ENCODE measurements around the gene SIK3. TPM values are rescaled to one million over a fixed set of nuclear protein-coding genes. Genes with fewer than 3 reads are reported as not detected.

Gene SIK3
- total and polyA plus RNA-seq, 2 experiments from 2014 or later = 6.1 to 33.9 TPM

DNA sequence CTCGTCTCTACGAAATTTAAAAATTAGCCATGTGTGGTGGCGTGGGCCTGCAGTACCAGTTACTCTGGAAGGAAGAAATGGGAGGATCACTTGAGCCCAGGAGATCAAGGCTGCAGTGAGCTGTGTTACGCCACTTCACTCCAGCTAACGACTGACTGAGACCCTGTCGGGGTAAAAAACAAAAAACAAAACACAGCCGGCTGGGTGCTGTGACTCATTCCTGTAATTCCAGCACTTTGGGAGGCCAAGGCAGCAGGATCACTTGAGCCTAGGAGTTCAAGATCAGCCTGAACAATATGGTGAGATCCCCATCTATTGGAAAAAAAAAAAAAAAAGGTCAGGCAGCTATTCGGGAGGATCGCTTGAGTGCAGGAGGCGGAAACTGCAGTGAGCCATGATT is 48.3 kb upstream of the SIK3 start:
- H4K20me1 ChIP-seq (replicated peaks; ENCODE audit: insufficient read depth) = peaks cover 63% of the 10 kb centered on the region
- peaks cover 15% of the 10 kb centered on the region for H3K36me3 ChIP-seq (ENCODE audit: insufficient read depth)
- Mint-ChIP-seq H3K9me3 (no peaks in the 10 kb centered on the region; the same call in 2 of the 3 replicates), H3K36me3 (ENCODE audit: low read depth) (peaks cover 60% of the 10 kb centered on the region), H3K27ac (no peak overlapping the region; the same call in 1 of the 2 replicates), H3K4me3 (peak overlapping the region; percentile 97), H3K27me3 (ENCODE audit: insufficient read depth, low read depth, poor library complexity) (peaks cover 15% of the 10 kb centered on the region), H3K4me1 (peaks cover 28% of the 10 kb centered on the region)
- peak overlapping the region; percentile 53; the same call in 1 of the 2 replicates for H3K27ac ChIP-seq (ENCODE audit: low read depth)
- no peak overlapping the region for H2AFZ ChIP-seq
- H3K79me2 ChIP-seq (replicated peaks; ENCODE audit: insufficient read depth) = peaks cover 71% of the 10 kb centered on the region
- no peaks in the 10 kb centered on the region for H3K27me3 ChIP-seq (ENCODE audit: insufficient read depth)
- no peak for TF ChIP-seq NANOG (IDR thresholded peaks at IDR 0.05; ENCODE audit: borderline replicate concordance)
- TF ChIP-seq, protein P1, sequence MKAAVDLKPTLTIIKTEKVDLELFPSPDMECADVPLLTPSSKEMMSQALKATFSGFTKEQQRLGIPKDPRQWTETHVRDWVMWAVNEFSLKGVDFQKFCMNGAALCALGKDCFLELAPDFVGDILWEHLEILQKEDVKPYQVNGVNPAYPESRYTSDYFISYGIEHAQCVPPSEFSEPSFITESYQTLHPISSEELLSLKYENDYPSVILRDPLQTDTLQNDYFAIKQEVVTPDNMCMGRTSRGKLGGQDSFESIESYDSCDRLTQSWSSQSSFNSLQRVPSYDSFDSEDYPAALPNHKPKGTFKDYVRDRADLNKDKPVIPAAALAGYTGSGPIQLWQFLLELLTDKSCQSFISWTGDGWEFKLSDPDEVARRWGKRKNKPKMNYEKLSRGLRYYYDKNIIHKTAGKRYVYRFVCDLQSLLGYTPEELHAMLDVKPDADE (IDR thresholded peaks at IDR 0.05) = no peak
- no peak for TF ChIP-seq JUNB (IDR thresholded peaks at IDR 0.05; ENCODE audit: unreplicated experiment)
- TF ChIP-seq, protein P2, sequence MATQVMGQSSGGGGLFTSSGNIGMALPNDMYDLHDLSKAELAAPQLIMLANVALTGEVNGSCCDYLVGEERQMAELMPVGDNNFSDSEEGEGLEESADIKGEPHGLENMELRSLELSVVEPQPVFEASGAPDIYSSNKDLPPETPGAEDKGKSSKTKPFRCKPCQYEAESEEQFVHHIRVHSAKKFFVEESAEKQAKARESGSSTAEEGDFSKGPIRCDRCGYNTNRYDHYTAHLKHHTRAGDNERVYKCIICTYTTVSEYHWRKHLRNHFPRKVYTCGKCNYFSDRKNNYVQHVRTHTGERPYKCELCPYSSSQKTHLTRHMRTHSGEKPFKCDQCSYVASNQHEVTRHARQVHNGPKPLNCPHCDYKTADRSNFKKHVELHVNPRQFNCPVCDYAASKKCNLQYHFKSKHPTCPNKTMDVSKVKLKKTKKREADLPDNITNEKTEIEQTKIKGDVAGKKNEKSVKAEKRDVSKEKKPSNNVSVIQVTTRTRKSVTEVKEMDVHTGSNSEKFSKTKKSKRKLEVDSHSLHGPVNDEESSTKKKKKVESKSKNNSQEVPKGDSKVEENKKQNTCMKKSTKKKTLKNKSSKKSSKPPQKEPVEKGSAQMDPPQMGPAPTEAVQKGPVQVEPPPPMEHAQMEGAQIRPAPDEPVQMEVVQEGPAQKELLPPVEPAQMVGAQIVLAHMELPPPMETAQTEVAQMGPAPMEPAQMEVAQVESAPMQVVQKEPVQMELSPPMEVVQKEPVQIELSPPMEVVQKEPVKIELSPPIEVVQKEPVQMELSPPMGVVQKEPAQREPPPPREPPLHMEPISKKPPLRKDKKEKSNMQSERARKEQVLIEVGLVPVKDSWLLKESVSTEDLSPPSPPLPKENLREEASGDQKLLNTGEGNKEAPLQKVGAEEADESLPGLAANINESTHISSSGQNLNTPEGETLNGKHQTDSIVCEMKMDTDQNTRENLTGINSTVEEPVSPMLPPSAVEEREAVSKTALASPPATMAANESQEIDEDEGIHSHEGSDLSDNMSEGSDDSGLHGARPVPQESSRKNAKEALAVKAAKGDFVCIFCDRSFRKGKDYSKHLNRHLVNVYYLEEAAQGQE (IDR thresholded peaks at IDR 0.05; ENCODE audit: unreplicated experiment) = no peak
- no peak for TF ChIP-seq EZH2phosphoT487 (IDR thresholded peaks at IDR 0.05; ENCODE audit: unreplicated experiment)
- peaks cover 17% of the 10 kb centered on the region for H3K4me1 ChIP-seq (ENCODE audit: insufficient read depth)
- ATAC-seq (no peak), DNase-seq (ENCODE audit: low spot score) (no peak)
- peaks cover 11% of the 10 kb centered on the region; the same call in 1 of the 2 replicates for H3F3A ChIP-seq (replicated peaks; ENCODE audit: low read depth)
- H3K9me2 ChIP-seq (ENCODE audit: insufficient read depth) = no peaks in the 10 kb centered on the region
- peak overlapping the region; percentile 98 for H3K4me2 ChIP-seq
- peak overlapping the region; percentile 100; the same call in 1 of the 2 replicates for H3K4me3 ChIP-seq

- peaks cover 11% of the 10 kb centered on the region; the same call in 1 of the 2 replicates for H3F3A ChIP-seq (replicated peaks; ENCODE audit: low read depth)
- DNase-seq (ENCODE audit: low spot score) = peak; percentile 30
- peak overlapping the region; percentile 98 for H3K4me2 ChIP-seq
- ATAC-seq = no peak
- H3K9me2 ChIP-seq (ENCODE audit: insufficient read depth) = no peaks in the 10 kb centered on the region
- H3K4me3 Mint-ChIP-seq = peak overlapping the region; percentile 97
- H3K27me3 ChIP-seq (ENCODE audit: insufficient read depth) = no peaks in the 10 kb centered on the region
- H4K20me1 ChIP-seq (replicated peaks; ENCODE audit: insufficient read depth) = peaks cover 54% of the 10 kb centered on the region
- no peaks in the 10 kb centered on the region; the same call in 2 of the 3 replicates for H3K9me3 Mint-ChIP-seq
- peaks cover 15% of the 10 kb centered on the region for H3K36me3 ChIP-seq (ENCODE audit: insufficient read depth)
- H2AFZ ChIP-seq = no peak overlapping the region
- TF ChIP-seq, protein P3, sequence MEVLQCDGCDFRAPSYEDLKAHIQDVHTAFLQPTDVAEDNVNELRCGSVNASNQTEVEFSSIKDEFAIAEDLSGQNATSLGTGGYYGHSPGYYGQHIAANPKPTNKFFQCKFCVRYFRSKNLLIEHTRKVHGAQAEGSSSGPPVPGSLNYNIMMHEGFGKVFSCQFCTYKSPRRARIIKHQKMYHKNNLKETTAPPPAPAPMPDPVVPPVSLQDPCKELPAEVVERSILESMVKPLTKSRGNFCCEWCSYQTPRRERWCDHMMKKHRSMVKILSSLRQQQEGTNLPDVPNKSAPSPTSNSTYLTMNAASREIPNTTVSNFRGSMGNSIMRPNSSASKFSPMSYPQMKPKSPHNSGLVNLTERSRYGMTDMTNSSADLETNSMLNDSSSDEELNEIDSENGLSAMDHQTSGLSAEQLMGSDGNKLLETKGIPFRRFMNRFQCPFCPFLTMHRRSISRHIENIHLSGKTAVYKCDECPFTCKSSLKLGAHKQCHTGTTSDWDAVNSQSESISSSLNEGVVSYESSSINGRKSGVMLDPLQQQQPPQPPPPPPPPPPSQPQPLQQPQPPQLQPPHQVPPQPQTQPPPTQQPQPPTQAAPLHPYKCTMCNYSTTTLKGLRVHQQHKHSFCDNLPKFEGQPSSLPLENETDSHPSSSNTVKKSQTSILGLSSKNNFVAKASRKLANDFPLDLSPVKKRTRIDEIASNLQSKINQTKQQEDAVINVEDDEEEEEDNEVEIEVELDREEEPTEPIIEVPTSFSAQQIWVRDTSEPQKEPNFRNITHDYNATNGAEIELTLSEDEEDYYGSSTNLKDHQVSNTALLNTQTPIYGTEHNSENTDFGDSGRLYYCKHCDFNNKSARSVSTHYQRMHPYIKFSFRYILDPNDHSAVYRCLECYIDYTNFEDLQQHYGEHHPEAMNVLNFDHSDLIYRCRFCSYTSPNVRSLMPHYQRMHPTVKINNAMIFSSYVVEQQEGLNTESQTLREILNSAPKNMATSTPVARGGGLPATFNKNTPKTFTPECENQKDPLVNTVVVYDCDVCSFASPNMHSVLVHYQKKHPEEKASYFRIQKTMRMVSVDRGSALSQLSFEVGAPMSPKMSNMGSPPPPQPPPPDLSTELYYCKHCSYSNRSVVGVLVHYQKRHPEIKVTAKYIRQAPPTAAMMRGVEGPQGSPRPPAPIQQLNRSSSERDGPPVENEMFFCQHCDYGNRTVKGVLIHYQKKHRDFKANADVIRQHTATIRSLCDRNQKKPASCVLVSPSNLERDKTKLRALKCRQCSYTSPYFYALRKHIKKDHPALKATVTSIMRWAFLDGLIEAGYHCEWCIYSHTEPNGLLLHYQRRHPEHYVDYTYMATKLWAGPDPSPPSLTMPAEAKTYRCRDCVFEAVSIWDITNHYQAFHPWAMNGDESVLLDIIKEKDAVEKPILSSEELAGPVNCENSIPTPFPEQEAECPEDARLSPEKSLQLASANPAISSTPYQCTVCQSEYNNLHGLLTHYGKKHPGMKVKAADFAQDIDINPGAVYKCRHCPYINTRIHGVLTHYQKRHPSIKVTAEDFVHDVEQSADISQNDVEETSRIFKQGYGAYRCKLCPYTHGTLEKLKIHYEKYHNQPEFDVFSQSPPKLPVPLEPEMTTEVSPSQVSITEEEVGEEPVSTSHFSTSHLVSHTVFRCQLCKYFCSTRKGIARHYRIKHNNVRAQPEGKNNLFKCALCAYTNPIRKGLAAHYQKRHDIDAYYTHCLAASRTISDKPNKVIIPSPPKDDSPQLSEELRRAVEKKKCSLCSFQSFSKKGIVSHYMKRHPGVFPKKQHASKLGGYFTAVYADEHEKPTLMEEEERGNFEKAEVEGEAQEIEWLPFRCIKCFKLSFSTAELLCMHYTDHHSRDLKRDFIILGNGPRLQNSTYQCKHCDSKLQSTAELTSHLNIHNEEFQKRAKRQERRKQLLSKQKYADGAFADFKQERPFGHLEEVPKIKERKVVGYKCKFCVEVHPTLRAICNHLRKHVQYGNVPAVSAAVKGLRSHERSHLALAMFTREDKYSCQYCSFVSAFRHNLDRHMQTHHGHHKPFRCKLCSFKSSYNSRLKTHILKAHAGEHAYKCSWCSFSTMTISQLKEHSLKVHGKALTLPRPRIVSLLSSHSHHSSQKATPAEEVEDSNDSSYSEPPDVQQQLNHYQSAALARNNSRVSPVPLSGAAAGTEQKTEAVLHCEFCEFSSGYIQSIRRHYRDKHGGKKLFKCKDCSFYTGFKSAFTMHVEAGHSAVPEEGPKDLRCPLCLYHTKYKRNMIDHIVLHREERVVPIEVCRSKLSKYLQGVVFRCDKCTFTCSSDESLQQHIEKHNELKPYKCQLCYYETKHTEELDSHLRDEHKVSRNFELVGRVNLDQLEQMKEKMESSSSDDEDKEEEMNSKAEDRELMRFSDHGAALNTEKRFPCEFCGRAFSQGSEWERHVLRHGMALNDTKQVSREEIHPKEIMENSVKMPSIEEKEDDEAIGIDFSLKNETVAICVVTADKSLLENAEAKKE (CRISPR knock-in tag; IDR thresholded peaks at IDR 0.05) = no peak
- TF ChIP-seq, protein P4, sequence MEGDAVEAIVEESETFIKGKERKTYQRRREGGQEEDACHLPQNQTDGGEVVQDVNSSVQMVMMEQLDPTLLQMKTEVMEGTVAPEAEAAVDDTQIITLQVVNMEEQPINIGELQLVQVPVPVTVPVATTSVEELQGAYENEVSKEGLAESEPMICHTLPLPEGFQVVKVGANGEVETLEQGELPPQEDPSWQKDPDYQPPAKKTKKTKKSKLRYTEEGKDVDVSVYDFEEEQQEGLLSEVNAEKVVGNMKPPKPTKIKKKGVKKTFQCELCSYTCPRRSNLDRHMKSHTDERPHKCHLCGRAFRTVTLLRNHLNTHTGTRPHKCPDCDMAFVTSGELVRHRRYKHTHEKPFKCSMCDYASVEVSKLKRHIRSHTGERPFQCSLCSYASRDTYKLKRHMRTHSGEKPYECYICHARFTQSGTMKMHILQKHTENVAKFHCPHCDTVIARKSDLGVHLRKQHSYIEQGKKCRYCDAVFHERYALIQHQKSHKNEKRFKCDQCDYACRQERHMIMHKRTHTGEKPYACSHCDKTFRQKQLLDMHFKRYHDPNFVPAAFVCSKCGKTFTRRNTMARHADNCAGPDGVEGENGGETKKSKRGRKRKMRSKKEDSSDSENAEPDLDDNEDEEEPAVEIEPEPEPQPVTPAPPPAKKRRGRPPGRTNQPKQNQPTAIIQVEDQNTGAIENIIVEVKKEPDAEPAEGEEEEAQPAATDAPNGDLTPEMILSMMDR (conservative IDR thresholded peaks at IDR 0.05; ENCODE audit: low read depth in 2 of 2) = peak; percentile 28; a peak in 2 of 4 replicates
- H3K79me2 ChIP-seq (replicated peaks; ENCODE audit: insufficient read depth) = peaks cover 59% of the 10 kb centered on the region
- peaks cover 28% of the 10 kb centered on the region for H3K4me1 Mint-ChIP-seq
- H3K4me3 ChIP-seq = peak overlapping the region; percentile 100
- H3K36me3 Mint-ChIP-seq (ENCODE audit: low read depth) = peaks cover 53% of the 10 kb centered on the region
- peaks cover 15% of the 10 kb centered on the region for H3K27me3 Mint-ChIP-seq (ENCODE audit: insufficient read depth, low read depth, poor library complexity)
- H3K27ac Mint-ChIP-seq = peak overlapping the region; percentile 95
- peaks cover 17% of the 10 kb centered on the region for H3K4me1 ChIP-seq (ENCODE audit: insufficient read depth)
- H3K27ac ChIP-seq (ENCODE audit: low read depth) = peak overlapping the region; percentile 95
Measured at GRCh38 chr11:117145393-117145761, 47.1 kb upstream of the SIK3 start.

All from GM23338 (cell line).